IMR-90 (cell line): ENCODE results near the gene TRAP1.

ENCODE experiments used
- NFE2L2 ChIP-seq: fragments of 150-350 bp; IDR thresholded peaks from 2 replicates; pipeline ENCODE4 v1.6.1; 2016; ENCODE audit warnings: low read depth, mild to moderate bottlenecking, low read length
- POLR2A ChIP-seq: IDR thresholded peaks from 2 replicates; pipeline ENCODE4 v1.6.1; 2012; ENCODE audit warnings: mild to moderate bottlenecking, low read depth, low read length
- TF ChIP-seq, protein P1 (sequence below): conservative IDR thresholded peaks from 2 replicates; pipeline ENCODE4 v1.5.1; 2012; ENCODE audit warnings: mild to moderate bottlenecking, low read depth, low read length, improper control_type of control experiment

DNA sequence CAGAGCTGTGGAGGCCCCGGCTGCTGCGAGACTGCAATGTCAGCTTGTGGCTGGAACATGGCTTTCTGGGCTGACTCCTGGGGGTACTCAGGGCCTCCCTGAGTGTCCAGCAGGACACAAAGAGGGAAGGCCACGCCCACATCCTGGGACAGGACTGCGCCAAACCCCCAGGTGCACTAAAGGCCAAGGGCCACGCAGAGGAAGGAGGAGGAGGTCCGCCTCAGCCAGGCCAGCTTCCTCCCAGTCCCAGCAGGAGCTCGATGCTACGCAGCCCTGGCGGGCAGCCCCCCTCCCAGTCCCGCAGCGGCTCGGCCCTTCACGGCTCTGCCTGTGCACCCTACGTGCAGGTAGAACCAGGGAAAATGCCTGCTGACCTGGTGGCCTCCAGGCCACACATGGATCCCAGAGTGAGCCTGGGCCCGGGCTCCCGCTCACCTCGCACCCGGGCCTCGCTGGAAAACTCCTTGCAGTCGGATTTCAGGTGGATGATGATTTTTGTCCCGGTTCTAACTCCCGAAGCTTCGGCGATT is 41.7 kb downstream of the TRAP1 start:
- TF ChIP-seq, protein P1, sequence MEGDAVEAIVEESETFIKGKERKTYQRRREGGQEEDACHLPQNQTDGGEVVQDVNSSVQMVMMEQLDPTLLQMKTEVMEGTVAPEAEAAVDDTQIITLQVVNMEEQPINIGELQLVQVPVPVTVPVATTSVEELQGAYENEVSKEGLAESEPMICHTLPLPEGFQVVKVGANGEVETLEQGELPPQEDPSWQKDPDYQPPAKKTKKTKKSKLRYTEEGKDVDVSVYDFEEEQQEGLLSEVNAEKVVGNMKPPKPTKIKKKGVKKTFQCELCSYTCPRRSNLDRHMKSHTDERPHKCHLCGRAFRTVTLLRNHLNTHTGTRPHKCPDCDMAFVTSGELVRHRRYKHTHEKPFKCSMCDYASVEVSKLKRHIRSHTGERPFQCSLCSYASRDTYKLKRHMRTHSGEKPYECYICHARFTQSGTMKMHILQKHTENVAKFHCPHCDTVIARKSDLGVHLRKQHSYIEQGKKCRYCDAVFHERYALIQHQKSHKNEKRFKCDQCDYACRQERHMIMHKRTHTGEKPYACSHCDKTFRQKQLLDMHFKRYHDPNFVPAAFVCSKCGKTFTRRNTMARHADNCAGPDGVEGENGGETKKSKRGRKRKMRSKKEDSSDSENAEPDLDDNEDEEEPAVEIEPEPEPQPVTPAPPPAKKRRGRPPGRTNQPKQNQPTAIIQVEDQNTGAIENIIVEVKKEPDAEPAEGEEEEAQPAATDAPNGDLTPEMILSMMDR = no peak
- no peak for TF ChIP-seq POLR2A
- no peak for TF ChIP-seq NFE2L2
